A673 (cell line): Measurements from ENCODE around the gene RPE65.

Experiments
- CTCF ChIP-seq: fragments of 300-800, 200-600 bp; sonication (generic); conservative IDR thresholded peaks from 2 replicates; pipeline ENCODE4 v1.5.1; 2017; ENCODE audit warnings: low read depth, mild to moderate bottlenecking, antibody characterized with exemption, low read length, moderate library complexity, mixed read lengths
- EZH2 ChIP-seq: fragments of 200-600 bp; sonication (generic); IDR thresholded peaks from 2 replicates; pipeline ENCODE4 v1.6.1; 2017; ENCODE audit warnings: borderline replicate concordance, low read depth, mild to moderate bottlenecking, mixed read lengths, antibody characterized with exemption, low read length; ENCODE audit not compliant: poor library complexity, severe bottlenecking

GRCh38 chr1:68453060-68453670, 3.4 kb upstream of the RPE65 start:
- TF ChIP-seq CTCF (no peak), EZH2 (no peak)
